ENCODE measurements around the gene ANKRD63. TPM values are rescaled to one million over a fixed set of nuclear protein-coding genes. Genes with fewer than 3 reads are reported as not detected.

ANKRD63 gene
- total and polyA plus RNA-seq, 9 of the 15 experiments (the other 6 are each of a cell fraction or from before 2014, with no cell fraction given), result 1.3 to 2.0 (median 1.8) TPM; not detected in 6

- Histone ChIP-seq H3K36me3 (ENCODE audit: control insufficient read depth, insufficient read depth, low read length) (no peaks in the 10 kb centered on the region), H3K4me3 (peak overlapping the region; percentile 58), H4K20me1 (replicated peaks; ENCODE audit: control insufficient read depth, insufficient read depth, low read length) (no peaks in the 10 kb centered on the region), H3K27ac (ENCODE audit: extremely low read depth, low read depth, low read length) (no peak overlapping the region; the same call in 2 of the 3 replicates), H3K79me2 (ENCODE audit: control insufficient read depth, insufficient read depth, low read length) (no peaks in the 10 kb centered on the region), H3K9me1 (ENCODE audit: control insufficient read depth, insufficient read depth, low read length) (no peaks in the 10 kb centered on the region), H3K4me2 (ENCODE audit: insufficient read depth, low read length) (peak overlapping the region; percentile 87), H2AFZ (ENCODE audit: low read depth, low read length) (peak overlapping the region; percentile 98), H3K9me3 (replicated peaks; ENCODE audit: control insufficient read depth, insufficient read depth, low read depth, low read length) (no peaks in the 10 kb centered on the region), H3K27me3 (ENCODE audit: control insufficient read depth in 2 of 2, insufficient read depth in 2 of 2, low read length in 2 of 2) (no peaks in the 10 kb centered on the region; a peak in 1 of 5 replicates), H3K4me1 (replicated peaks in 1 of 2; ENCODE audit: control insufficient read depth in 2 of 2, insufficient read depth in 2 of 2, low read length in 2 of 2) (peaks cover 13 to 54% of the 10 kb centered on the region in 2 experiments), H3K9ac (ENCODE audit: insufficient read depth in 1 of 2, low read depth in 2 of 2, low read length in 2 of 2) (peak overlapping the region; percentile 54 to 82; a peak in 3 of 4 replicates)
- ATAC-seq, result peak; percentile 84
- WGBS (ENCODE audit: insufficient coverage, low coverage, missing lambda C conversion rate), result 2% methylated on average over 84 of the region's 92 CpGs
- intact Hi-C loops (cut with micrococcal nuclease), result loop anchor here (2.0 to 5.0 kb wide), 2 partner anchors 40 to 140 kb away; partner anchors contain the start of gene INAFM2
- ChIA-PET POLR2A (interaction anchor here (0.7 kb wide), 1 partner anchor 8 kb away, joined by 3 read pairs; no protein-coding TSS in a partner anchor), CTCF (ENCODE audit: low intra/inter-chr PET ratio) (interaction anchor here (0.7 to 6.3 kb wide), 5 partner anchors 27 to 1574 kb away, joined by 3 to 87 read pairs (median 8); partner anchors contain the start of gene PLCB2)
- no TSS peak for BruUV-seq (replicated peaks)
- in situ Hi-C loops (cut with MboI), result no loop called here
- FAIRE-seq, result no peak
- peak; percentile 71 to 81 (median 80) for DNase-seq (ENCODE audit: extremely low read depth in 1 of 4, low spot score in 3 of 4)
- TF ChIP-seq FOXK2 (conservative IDR thresholded peaks at IDR 0.05 in 1 of 2, IDR thresholded peaks at IDR 0.05 in 1 of 2; ENCODE audit: low read depth in 2 of 2) (no peak), HDGF (IDR thresholded peaks at IDR 0.05) (no peak), CREB3 (tag; conservative IDR thresholded peaks at IDR 0.05; ENCODE audit: low read depth) (no peak), ID3 (CRISPR knock-in tag; IDR thresholded peaks at IDR 0.05) (no peak), ID3 (tag; IDR thresholded peaks at IDR 0.05) (peak; percentile 73; the same call in 1 of the 2 replicates), ZNF592 (IDR thresholded peaks at IDR 0.05) (0 out of 2 replicates have a peak, but pooled peaks have one; percentile 33), ZNF512 (tag; IDR thresholded peaks at IDR 0.05) (no peak), SRF (CRISPR knock-in tag; IDR thresholded peaks at IDR 0.05) (no peak), ZNF134 (CRISPR knock-in tag; conservative IDR thresholded peaks at IDR 0.05) (no peak), SAFB (IDR thresholded peaks at IDR 0.05; ENCODE audit: borderline replicate concordance, low read depth, low read length) (peak; percentile 76; the same call in 1 of the 2 replicates), SMAD1 (IDR thresholded peaks at IDR 0.05; ENCODE audit: low read depth, low read length, partially characterized antibody) (no peak)
Observed at GRCh38 chr15:40282147-40282868, 556 bp downstream of the ANKRD63 start.

Data from K562 (cell line).